Astrocyte of the cerebellum (primary cell): ENCODE data around the gene GNAL.

ENCODE experiments used
- DNase-seq: peaks from one replicate; pipeline ENCODE4 v3.0.0-alpha.2; 2011; ENCODE audit warnings: low read depth
- H3K4me3 ChIP-seq: 2 replicates; pipeline ENCODE4 v1.5.1; 2011; ENCODE audit warnings: mild to moderate bottlenecking, low read depth, low read length, moderate library complexity
- in situ Hi-C: cut with HindIII; loops from 2 replicates; pipeline ENCODE4 v1.10.0; 2017; ENCODE audit warnings: low sequenced_read_pairs
- TF ChIP-seq, protein P1 (sequence below): IDR thresholded peaks from 2 replicates; pipeline ENCODE4 v1.5.1; 2012; ENCODE audit warnings: low read length, low read depth, moderate library complexity, mild to moderate bottlenecking; ENCODE audit errors: missing control alignments

Gene GNAL

DNA sequence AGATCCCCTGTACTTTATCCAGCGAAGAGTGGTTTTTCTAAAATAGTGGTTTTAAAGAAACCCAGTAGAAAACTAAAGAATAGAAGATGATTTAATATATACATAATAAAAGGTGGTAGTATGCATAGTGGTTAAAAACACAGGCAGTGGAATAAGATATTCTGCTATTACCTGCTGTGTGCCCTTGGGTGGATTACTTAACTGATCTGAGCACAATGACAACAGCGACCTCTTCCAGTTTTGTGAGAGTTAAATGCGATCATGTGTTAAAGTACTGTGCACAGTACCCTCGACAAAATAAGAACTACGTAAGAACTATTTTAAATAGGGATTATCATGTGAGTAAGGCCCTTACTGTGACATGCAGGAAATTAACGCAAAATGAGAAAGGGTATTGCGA lies 132.1 kb downstream of the GNAL start:
- H3K4me3 ChIP-seq, result no peak overlapping the region
- in situ Hi-C loops, result no loop called here
- no peak for DNase-seq
- TF ChIP-seq, protein P1, sequence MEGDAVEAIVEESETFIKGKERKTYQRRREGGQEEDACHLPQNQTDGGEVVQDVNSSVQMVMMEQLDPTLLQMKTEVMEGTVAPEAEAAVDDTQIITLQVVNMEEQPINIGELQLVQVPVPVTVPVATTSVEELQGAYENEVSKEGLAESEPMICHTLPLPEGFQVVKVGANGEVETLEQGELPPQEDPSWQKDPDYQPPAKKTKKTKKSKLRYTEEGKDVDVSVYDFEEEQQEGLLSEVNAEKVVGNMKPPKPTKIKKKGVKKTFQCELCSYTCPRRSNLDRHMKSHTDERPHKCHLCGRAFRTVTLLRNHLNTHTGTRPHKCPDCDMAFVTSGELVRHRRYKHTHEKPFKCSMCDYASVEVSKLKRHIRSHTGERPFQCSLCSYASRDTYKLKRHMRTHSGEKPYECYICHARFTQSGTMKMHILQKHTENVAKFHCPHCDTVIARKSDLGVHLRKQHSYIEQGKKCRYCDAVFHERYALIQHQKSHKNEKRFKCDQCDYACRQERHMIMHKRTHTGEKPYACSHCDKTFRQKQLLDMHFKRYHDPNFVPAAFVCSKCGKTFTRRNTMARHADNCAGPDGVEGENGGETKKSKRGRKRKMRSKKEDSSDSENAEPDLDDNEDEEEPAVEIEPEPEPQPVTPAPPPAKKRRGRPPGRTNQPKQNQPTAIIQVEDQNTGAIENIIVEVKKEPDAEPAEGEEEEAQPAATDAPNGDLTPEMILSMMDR, result no peak

GRCh38 chr18:11821643-11822237 lies 132.7 kb downstream of the GNAL start:
- no peak overlapping the region for H3K4me3 ChIP-seq
- no peak for DNase-seq
- in situ Hi-C loops, result no loop called here
- TF ChIP-seq, protein P1, result no peak

DNA sequence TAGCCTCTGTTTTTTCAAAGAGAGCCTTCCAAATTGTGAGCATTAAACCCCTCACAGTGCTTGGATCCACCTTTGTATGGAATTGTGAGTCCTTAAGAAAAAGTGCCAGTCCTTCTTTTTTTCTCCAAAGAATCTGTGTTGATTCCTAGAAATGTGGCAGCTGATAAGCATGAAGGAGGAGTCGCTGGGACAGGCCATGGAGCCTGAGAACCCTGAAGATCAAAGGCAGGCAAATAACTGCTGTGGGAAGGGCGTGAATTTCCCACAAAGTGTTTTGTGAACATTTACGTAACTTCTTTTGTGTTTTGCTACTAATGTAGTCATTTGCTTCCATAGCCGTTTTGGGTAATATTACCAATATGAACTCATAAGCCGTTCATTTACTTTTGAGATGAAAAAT lies 134.5 kb downstream of the GNAL start:
- no peak for DNase-seq
- H3K4me3 ChIP-seq, result no peak overlapping the region
- TF ChIP-seq, protein P1, result no peak
- in situ Hi-C loops, result no loop called here

DNA sequence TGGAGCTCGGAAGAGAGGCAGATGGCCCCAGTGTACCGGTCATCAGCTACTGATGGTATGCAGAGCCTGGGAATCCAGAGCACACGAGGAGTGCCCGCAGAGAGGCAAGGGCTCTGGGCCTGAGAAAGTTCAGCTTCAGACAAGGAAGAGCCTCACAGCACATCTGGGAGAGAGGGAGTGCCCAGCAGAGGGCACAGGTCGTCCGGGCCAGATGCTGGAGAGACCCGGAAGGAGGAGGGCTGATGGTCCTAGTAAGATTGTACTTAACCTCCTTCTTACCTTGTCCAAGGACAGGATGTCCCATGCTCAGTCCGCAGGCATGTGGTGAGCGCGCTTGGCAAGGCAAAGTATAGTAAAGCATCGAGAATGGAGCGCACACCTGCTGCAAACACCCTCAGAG lies 137.8 kb downstream of the GNAL start:
- no peak for DNase-seq
- in situ Hi-C loops, result no loop called here
- TF ChIP-seq, protein P1, result no peak
- H3K4me3 ChIP-seq, result no peak overlapping the region

- TF ChIP-seq, protein P1, result no peak
- H3K4me3 ChIP-seq, result no peak overlapping the region
- no peak for DNase-seq
- in situ Hi-C loops, result no loop called here
Measured at GRCh38 chr18:11828786-11829432, 139.8 kb downstream of the GNAL start.

GRCh38 chr18:11830585-11830984 lies 141.5 kb downstream of the GNAL start:
- in situ Hi-C loops, result no loop called here
- no peak overlapping the region for H3K4me3 ChIP-seq
- TF ChIP-seq, protein P1, result no peak
- no peak for DNase-seq
